ENCODE measurements around the gene ARPIN. TPM values are rescaled to one million over a fixed set of nuclear protein-coding genes. Genes with fewer than 3 reads are reported as not detected.
A peak's percentile ranks its signal among the peaks of the same experiment; 100 is the strongest.

Gene ARPIN
- total and polyA plus RNA-seq, 10 of the 15 experiments (the other 5 are each of a cell fraction or from before 2014, with no cell fraction given): 0.02 to 0.04 TPM; not detected in 8

DNA sequence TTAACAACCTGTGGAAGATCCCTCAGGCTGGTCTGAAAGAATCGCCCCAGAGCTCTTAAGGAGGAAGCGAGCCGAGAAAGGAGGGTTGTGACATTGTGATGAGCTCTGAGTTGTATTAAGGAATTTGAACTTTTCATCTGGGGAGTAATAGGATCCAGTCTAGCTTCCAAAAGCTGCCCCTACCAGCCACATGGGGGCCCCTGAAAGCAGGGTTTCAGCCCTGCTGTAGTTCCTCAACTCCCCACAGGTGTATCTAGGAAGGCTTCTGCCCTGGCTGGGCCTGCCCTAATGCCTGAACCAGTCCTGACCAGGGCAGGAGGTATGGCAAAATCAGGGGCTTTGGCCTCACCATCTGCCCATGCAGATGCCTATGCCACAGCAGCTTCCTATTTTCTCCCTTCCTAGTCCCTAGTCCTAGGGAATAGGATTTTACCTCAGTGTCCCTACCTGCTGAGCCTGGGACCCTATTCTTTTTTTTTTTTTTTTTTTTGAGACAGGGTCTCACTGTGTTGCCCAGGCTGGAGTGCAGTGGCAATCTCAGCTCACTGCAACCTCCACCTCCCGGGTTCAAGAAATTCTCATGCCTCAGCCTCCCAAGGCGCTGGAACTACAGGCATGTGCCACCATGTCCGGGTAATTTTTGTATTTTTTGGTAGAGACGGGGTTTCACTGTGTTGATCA lies 14.0 kb downstream of the ARPIN start:
- H3K9ac ChIP-seq (ENCODE audit: control insufficient read depth, insufficient read depth, low read length): no peak overlapping the region; the same call in 1 of the 2 replicates
- DNase-seq (ENCODE audit: low read depth, low spot score): no peak
- CTCF ChIA-PET: interaction anchor here (0.6 to 3.6 kb wide), 38 partner anchors 8 to 592 kb away, joined by 3 to 85 read pairs (median 4); partner anchors contain the start of gene ZNF710
- SMC1A ChIA-PET (ENCODE audit: uncharacterized antibody, unreplicated experiment): interaction anchor here (0.6 to 3.1 kb wide), 27 partner anchors 10 to 552 kb away, joined by 3 to 32 read pairs (median 3); no protein-coding TSS in a partner anchor
- TF ChIP-seq RAD21 (IDR thresholded peaks at IDR 0.05; ENCODE audit: insufficient read depth, low read depth, low read length) (peak; percentile 90), SMC3 (IDR thresholded peaks at IDR 0.05; ENCODE audit: borderline replicate concordance, low read length) (peak; percentile 88), YY1 (IDR thresholded peaks at IDR 0.05; ENCODE audit: low read depth, low read length) (0 out of 2 replicates have a peak, but pooled peaks have one; percentile 29), IKZF1 (conservative IDR thresholded peaks at IDR 0.05) (0 out of 2 replicates have a peak, but pooled peaks have one; percentile 0), JUNB (IDR thresholded peaks at IDR 0.05) (no peak), SPI1 (IDR thresholded peaks at IDR 0.05; ENCODE audit: borderline replicate concordance, insufficient read depth, low read depth, low read length) (no peak), EED (IDR thresholded peaks at IDR 0.05; ENCODE audit: low read depth) (no peak), GATAD2B (conservative IDR thresholded peaks at IDR 0.05; ENCODE audit: low read depth) (0 out of 2 replicates have a peak, but pooled peaks have one; percentile 23), TCF7 (IDR thresholded peaks at IDR 0.05; ENCODE audit: borderline replicate concordance) (no peak), SREBF2 (IDR thresholded peaks at IDR 0.05; ENCODE audit: low read length) (no peak), SMARCA5 (IDR thresholded peaks at IDR 0.05) (peak; percentile 49; the same call in 1 of the 2 replicates), ZNF384 (IDR thresholded peaks at IDR 0.05; ENCODE audit: borderline replicate concordance, low read depth, low read length) (no peak)
- TF ChIP-seq, protein P1, sequence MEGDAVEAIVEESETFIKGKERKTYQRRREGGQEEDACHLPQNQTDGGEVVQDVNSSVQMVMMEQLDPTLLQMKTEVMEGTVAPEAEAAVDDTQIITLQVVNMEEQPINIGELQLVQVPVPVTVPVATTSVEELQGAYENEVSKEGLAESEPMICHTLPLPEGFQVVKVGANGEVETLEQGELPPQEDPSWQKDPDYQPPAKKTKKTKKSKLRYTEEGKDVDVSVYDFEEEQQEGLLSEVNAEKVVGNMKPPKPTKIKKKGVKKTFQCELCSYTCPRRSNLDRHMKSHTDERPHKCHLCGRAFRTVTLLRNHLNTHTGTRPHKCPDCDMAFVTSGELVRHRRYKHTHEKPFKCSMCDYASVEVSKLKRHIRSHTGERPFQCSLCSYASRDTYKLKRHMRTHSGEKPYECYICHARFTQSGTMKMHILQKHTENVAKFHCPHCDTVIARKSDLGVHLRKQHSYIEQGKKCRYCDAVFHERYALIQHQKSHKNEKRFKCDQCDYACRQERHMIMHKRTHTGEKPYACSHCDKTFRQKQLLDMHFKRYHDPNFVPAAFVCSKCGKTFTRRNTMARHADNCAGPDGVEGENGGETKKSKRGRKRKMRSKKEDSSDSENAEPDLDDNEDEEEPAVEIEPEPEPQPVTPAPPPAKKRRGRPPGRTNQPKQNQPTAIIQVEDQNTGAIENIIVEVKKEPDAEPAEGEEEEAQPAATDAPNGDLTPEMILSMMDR (IDR thresholded peaks at IDR 0.05 in 2 of 3, conservative IDR thresholded peaks at IDR 0.05 in 1 of 3; ENCODE audit: control insufficient read depth in 2 of 3, extremely low read depth in 1 of 3, insufficient read depth in 1 of 3, low read depth in 3 of 3, low read length in 3 of 3): peak; percentile 79 to 89 (median 86)
- no peaks in the 10 kb centered on the region for H3K27me3 ChIP-seq (replicated peaks in 1 of 2; ENCODE audit: control insufficient read depth in 2 of 2, insufficient read depth in 2 of 2, low read length in 1 of 2)
- POLR2A ChIA-PET: interaction anchor here (0.5 to 1.3 kb wide), 5 partner anchors 27 to 247 kb away, joined by 3 to 4 read pairs (median 3); no protein-coding TSS in a partner anchor
- no peaks in the 10 kb centered on the region for H3K36me3 ChIP-seq (ENCODE audit: control insufficient read depth in 2 of 2, insufficient read depth in 2 of 2, low read length in 1 of 2)
- H3K4me1 ChIP-seq (ENCODE audit: control insufficient read depth, insufficient read depth, low read length): peaks cover 11% of the 10 kb centered on the region
- H4K20me1 ChIP-seq (ENCODE audit: control insufficient read depth, insufficient read depth): no peaks in the 10 kb centered on the region
- peaks cover 2% of the 10 kb centered on the region for H3K79me2 ChIP-seq (ENCODE audit: control insufficient read depth, insufficient read depth, low read length)
- H3K27ac ChIP-seq (ENCODE audit: control insufficient read depth, insufficient read depth): no peak overlapping the region
- peak; percentile 88 for ATAC-seq
- RAD21 ChIA-PET (ENCODE audit: unreplicated experiment): interaction anchor here (0.6 to 3.4 kb wide), 20 partner anchors 8 to 334 kb away, joined by 3 to 41 read pairs (median 4); no protein-coding TSS in a partner anchor
- FAIRE-seq: peak; percentile 71
- intact Hi-C loops (cut with micrococcal nuclease; ENCODE audit: unreplicated experiment): loop anchor here (1.0 to 2.0 kb wide), 3 partner anchors 72 to 189 kb away; no protein-coding TSS in a partner anchor
- in situ Hi-C loops (cut with MboI): loop anchor here (5.0 kb wide), 1 partner anchor 174 kb away; no protein-coding TSS in a partner anchor
- H3K9me3 ChIP-seq (replicated peaks; ENCODE audit: control insufficient read depth, insufficient read depth, low read length): no peaks in the 10 kb centered on the region
- 38% methylated on average over 7 of the region's 7 CpGs for WGBS (ENCODE audit: insufficient coverage, insufficient replicate concordance, low lambda C conversion rate, missing lambda C conversion rate)
- peak overlapping the region; percentile 9 for H2AFZ ChIP-seq (ENCODE audit: control insufficient read depth, low read depth, low read length)
- no TSS peak for BruUV-seq (replicated peaks)
- no peak overlapping the region for H3K4me3 ChIP-seq
- no peak overlapping the region for H3K4me2 ChIP-seq (ENCODE audit: control insufficient read depth, insufficient read depth)
